H1 (cell line): ENCODE data around the gene RAD51B. TPM values are rescaled to one million over a fixed set of nuclear protein-coding genes. Genes with fewer than 3 reads are reported as not detected.

ENCODE experiments used
- PHF8 ChIP-seq: fragments of 200-600 bp; sonication (generic); conservative IDR thresholded peaks from 2 replicates; pipeline ENCODE4 v1.7.1; 2012; ENCODE audit warnings: low read depth, mild to moderate bottlenecking, inconsistent platforms, low read length, moderate library complexity
- RNF2 ChIP-seq: fragments of 200-900, 300-1000 bp; sonication (generic); IDR thresholded peaks from 2 replicates; pipeline ENCODE4 v1.7.1; 2016; ENCODE audit warnings: borderline replicate concordance, low read depth, mild to moderate bottlenecking, antibody characterized with exemption, low read length; ENCODE audit not compliant: poor library complexity, severe bottlenecking; ENCODE audit errors: missing control alignments
- polyA plus RNA-seq, 7 experiments: library from polyadenylated mRNA; depleted of rRNA in 3 of 7; stranded (reverse) in 5 of 7; unstranded in 2 of 7; fragments of >200 nt in 5 of 7; fragments of 200-250 nt in 2 of 7; gene quantifications; 1 replicate in 5 of 7; 2 replicates in 1 of 7; 4 replicates in 1 of 7; pipeline versions ENCODE4 v1.2.1 to v1.2.3, GENCODE V29; 2011 to 2013; ENCODE audit warnings: missing spikeins in 2 of 7, mixed read lengths in 2 of 7
- total RNA-seq: library from RNA; stranded (reverse); fragmentation: NEBNext Ultra II Directional; extraction: Animal tissue kit (Norgen Biotek cat#: 25700); gene quantifications from 2 replicates; pipeline ENCODE4 v1.2.1, GENCODE V29; 2021

Gene RAD51B
- total and polyA plus RNA-seq, 2 of the 8 experiments (the other 6 are each of a cell fraction or from before 2014, with no cell fraction given) = 3.9 to 14.9 TPM

DNA sequence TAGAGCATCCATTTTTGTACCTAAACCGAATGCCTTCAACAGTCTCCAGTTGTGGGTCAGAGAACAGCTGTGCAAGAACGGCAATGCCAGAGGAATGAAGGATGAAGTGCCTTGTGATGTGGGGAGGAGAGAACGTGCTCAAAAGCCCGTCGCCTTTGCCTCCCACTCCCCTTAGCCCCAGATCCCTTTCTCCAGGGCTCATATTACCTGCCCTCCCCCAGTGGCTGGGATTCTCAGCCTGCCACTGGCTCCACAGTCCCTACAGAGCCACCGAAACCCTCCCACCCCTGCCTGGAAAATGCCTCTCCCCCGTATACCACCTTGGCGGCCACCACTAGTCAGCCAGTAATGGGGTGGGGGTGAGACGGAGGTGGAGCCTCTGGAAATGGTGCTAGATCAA lies 814.8 kb downstream of the RAD51B start (continued):
- TF ChIP-seq PHF8 (no peak), RNF2 (no peak)
